GM21619 (cell line): ENCODE data around the gene GLB1L3.

Source experiments
- ATAC-seq: cut with Tn5 transposase; IDR thresholded peaks from one replicate; pipeline ENCODE4 v1.9.1; 2021; ENCODE audit not compliant: unreplicated experiment

Gene GLB1L3

GRCh38 chr11:134358856-134359490 is 82.8 kb downstream of the GLB1L3 start:
- ATAC-seq, result no peak

DNA sequence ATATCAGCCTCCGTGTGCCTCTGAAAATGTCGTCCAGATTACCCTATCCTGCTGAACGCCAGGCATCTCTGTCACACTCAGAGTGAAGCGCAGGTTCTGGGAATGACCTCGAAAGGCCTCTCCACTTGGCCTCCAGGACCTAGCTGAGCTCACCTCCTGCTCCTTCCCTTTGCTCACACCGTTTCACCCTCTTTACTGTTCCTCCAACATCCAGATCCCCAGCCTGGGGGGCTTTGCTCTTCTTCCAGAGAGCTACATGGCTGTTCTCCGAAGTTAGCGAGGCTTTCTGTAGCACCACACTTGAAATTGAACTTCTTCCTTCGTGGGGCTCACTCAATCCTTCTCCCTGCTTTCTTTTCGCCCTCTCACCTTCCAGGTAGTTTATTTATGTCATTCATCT is 83.5 kb downstream of the GLB1L3 start:
- ATAC-seq, result no peak

- peak; percentile 91 for ATAC-seq
Measured at GRCh38 chr11:134360050-134360835, 84.1 kb downstream of the GLB1L3 start.

- no peak for ATAC-seq
Measured at GRCh38 chr11:134361661-134362060, 85.5 kb downstream of the GLB1L3 start.

- no peak for ATAC-seq
Measured at GRCh38 chr11:134362192-134362901, 86.2 kb downstream of the GLB1L3 start.

- ATAC-seq, result no peak
Measured at GRCh38 chr11:134363161-134363560, 87.0 kb downstream of the GLB1L3 start.

- no peak for ATAC-seq
Measured at GRCh38 chr11:134363592-134363991, 87.4 kb downstream of the GLB1L3 start.

DNA sequence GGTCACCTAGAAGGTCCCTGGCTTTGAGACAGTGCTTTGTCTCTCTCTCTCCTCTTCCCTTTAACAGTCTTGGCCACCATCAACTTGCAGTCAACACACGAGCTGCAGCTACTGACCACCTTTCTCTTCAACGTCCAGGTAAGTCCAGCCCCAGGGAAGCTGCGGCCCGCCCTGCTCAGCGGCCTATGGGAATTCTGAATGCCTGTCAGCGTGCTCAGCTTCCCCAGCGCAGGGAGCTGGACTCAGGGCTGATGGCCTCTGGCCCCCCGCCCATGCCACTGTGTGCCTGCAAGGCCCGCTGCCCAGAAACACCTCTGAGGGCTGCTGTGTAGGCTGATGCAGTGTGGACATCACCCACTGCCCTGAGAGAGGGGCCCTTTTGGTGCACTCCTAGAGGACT is 88.1 kb downstream of the GLB1L3 start:
- ATAC-seq, result no peak

DNA sequence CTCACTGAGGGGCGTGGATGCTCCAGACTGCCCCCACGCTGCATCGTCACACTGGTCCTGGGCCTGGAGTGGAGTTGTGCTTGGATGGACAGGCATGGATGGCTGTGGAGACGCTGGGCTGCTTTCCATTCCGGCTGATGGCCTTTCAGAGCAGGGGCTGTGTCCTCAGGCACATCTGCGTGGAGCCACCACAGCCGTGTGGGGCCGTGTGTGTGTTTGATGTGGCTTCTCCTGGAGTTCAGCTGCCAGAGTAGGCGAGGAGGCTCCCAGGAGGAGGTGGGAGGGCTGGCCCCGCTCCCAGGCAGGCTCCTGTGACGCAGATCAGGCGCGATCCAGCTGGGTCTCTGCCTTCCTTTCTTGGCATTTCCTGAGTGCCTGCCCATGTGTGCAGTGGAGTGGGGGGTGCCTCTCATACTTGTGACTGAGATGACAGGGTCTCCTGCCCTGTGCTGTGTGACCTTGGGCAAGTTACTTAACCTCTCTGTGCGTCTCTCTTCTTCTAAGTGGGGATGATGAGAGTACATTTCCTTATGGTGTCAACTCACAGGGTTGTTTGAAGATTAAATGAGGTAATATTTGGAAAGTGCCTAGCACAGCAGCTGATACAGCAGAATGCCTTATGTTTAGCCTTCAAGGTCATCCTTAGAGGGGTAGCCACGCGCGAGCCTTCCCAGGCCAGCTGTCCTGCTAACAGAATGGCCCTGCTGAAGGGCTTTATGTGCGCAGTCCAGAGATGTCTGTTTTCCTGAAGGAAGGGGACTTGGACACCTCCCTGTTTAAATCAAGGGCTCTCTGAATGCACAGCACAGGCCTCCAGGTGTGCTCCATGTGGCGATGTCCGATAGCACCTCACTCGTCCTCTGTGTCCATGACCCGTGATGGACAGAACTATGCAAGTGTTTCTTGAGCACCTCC is 89.1 kb downstream of the GLB1L3 start:
- no peak for ATAC-seq

GRCh38 chr11:134366254-134366653 is 90.1 kb downstream of the GLB1L3 start:
- no peak for ATAC-seq

GRCh38 chr11:134367781-134368180 is 91.6 kb downstream of the GLB1L3 start:
- no peak for ATAC-seq
